ENCODE data around the gene ADGRA1.

ADGRA1 gene

GRCh38 chr10:133075346-133076137, 12.2 kb upstream of the ADGRA1 start:
- H3K4me3 ChIP-seq (ENCODE audit: low read length): no peak overlapping the region
- no peak for TF ChIP-seq ZNF274 (IDR thresholded peaks at IDR 0.05; ENCODE audit: low read depth, low read length)

DNA sequence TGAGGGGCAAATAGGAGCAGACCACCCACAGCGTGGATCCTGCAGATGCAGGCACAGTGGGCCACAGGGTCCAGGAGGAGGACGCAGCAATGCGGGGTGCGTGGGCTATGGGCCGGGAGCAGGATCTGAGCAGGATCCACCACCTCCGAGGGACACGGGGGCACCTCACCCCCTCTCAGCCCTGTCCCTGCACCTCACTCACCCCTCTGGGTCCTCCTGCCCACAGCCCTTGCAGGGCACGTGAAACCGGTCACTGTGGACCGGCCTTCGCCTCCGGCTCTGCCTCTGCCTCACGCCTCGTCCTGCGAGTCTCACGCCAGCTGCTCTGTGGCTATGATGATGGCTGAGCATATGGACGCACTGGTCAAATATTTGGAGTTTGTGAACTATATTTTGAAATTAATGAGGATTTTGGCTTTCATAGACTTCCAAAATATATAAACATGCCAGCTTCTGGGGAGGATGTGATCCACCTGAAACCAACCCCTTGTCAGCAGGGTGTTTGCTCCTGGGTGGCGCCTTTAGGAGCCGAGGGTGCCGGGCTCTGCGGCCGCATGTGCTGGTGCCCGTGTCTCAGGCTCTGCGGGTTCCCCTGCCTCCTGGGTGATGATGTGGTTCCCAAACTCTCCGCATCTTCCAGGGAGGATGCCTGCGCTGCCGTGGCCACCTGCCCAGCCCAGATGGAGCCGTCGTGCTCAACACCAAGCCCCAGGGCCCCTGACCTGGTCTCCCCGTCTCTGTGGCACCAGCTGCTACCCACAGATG, 11.3 kb upstream of the ADGRA1 start:
- H3K4me3 ChIP-seq (ENCODE audit: low read length): no peak overlapping the region
- TF ChIP-seq ZNF274 (IDR thresholded peaks at IDR 0.05; ENCODE audit: low read depth, low read length): no peak

GRCh38 chr10:133079836-133080682, 7.7 kb upstream of the ADGRA1 start:
- TF ChIP-seq ZNF274 (IDR thresholded peaks at IDR 0.05; ENCODE audit: low read depth, low read length): no peak

GRCh38 chr10:133080683-133081040, 7.1 kb upstream of the ADGRA1 start:
- TF ChIP-seq ZNF274 (IDR thresholded peaks at IDR 0.05; ENCODE audit: low read depth, low read length): no peak
- H3K4me3 ChIP-seq (ENCODE audit: low read length): no peak overlapping the region

More at GRCh38 chr10:133079836-133080682, 7.7 kb upstream of the ADGRA1 start:
- H3K4me3 ChIP-seq (ENCODE audit: low read length): no peak overlapping the region

DNA sequence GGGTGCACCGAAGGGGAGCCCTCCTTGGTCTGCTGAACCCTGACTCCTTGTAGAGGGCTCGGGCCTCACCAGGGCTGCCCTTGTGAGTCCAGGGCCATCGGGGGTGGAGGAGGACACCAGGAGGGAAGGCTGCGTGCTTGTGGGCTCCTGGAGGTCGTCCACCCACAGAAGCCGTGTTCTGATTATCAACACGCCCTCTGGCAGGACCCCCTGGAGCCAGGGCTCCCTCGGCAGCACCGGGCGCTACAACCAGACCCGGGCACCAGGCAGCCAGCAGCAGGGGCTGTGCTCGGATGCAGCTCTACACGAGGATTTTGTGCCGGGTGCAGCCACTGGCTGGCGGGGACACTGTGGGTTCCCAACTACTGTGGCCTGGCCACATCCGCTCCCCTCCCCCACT, 6.1 kb upstream of the ADGRA1 start:
- H3K4me3 ChIP-seq (ENCODE audit: low read length): no peak overlapping the region
- no peak for TF ChIP-seq ZNF274 (IDR thresholded peaks at IDR 0.05; ENCODE audit: low read depth, low read length)

DNA sequence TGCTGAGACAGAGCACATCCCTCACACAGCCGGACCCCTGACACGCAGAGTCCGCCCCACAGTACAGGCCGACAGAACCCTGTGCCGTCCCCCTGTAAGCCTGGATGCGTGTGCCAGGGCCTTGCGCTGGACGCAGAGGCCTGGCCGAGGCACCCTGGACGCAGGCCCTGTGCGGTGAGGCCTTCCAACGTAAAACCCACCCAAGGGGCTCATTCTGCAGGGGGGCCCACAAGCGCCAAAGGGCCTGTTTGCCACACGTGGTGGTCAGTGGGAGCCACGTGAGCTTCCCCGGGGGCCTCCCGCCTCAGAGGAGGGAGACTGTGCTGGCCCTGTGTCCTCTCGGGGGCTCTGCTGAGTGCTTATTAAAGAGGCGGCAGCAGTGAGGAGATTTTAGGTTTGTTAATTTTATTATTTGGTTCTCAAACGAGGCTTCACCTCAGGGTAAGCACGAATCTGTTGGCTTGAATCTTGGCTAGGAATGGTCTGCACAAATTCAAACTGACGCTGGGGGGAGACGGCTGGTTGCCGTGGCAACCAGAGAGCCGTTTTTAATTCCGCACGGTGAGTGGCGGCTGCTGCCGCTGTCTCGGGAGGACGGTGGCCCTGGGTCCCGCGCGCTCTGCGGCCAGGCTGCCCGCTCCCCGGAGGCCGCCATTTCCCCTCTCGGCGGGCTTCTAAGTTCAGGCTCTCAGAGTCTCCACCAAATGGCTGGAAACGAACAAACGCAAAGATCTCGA, 4.9 kb upstream of the ADGRA1 start:
- TF ChIP-seq ZNF274 (IDR thresholded peaks at IDR 0.05; ENCODE audit: low read depth, low read length): no peak
- H3K4me3 ChIP-seq (ENCODE audit: low read length): no peak overlapping the region

DNA sequence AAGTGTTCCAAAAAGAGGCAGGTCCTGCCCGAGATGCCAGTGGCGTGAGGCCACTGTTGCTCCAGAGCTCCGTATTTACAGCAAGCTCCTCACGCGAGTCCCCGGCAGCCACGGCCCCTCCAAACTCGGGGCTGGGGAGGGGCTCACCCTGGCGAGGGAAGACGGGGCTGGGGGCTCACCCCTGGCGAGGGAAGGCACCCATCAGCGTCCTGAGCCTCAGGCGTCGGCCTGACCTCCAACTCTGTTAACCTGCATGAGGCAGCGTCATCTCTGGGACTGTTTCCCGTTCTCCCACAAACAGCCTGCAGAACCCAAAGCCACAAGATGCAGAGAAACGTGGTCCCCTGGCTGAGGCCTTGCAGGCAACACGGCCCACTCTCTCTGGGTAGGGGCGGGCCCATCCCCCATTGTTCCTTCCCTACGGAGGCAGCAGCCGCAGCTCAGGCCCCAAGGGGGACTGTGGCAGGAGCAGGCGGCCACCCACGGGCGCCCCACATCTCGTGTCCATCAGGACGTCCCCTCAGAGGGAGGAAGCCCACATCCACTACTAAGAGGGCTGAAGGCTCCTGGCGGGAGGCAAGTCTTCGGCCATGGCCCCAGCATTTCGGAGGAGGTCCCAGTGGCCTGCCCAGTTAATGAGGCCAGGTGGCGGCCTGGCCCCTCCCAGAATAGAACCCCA, 4.2 kb upstream of the ADGRA1 start:
- no peak overlapping the region for H3K4me3 ChIP-seq (ENCODE audit: low read length)
- TF ChIP-seq ZNF274 (IDR thresholded peaks at IDR 0.05; ENCODE audit: low read depth, low read length): no peak

GRCh38 chr10:133084491-133084890, 3.2 kb upstream of the ADGRA1 start:
- TF ChIP-seq ZNF274 (IDR thresholded peaks at IDR 0.05; ENCODE audit: low read depth, low read length): no peak
- no peak overlapping the region for H3K4me3 ChIP-seq (ENCODE audit: low read length)

DNA sequence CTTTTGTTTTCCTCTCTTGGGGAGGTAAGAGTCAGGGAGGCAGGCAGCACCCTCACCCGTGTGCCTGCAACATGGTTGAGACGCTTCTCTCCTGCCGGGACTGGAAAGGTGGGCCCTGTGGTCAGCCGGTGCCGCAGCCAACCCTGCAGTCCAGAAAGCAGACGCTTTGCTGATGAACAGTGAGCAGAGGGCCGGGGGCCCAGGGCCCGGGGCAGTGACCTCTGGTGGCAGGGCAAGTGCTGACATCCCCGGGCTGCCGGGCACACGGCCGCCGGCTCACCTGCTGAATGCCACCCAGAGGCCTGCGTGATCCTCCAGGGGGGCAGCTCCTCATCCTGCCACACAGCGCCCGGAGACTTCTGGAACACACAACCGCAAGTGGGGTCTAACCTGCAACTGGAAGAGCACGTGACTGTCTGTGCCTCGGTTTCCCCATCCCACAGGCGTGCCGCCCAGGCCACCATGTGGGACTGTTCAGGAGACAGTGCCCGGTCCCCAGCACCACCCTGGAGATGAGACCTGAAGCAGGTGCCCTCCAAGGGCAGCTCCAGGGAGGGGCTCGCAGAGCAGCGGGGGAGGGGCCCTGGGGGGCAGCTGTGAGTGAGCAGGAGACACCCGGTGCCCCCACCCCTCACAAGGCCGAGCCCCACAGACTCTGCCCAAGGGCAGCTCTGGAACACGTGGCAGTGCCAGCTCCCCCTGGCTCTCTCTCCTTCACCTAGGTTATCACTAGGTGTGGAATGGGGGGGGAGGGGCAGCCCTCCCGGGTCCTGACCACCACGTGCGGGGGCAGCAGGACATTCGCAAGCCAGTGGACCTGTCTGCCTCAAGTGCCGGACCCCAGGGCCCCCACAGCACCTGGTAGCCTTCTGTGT, 2.2 kb upstream of the ADGRA1 start:
- TF ChIP-seq ZNF274 (IDR thresholded peaks at IDR 0.05; ENCODE audit: low read depth, low read length): no peak
- no peak overlapping the region for H3K4me3 ChIP-seq (ENCODE audit: low read length)

- no peak overlapping the region for H3K4me3 ChIP-seq (ENCODE audit: low read length)
- no peak for TF ChIP-seq ZNF274 (IDR thresholded peaks at IDR 0.05; ENCODE audit: low read depth, low read length)
Measured at GRCh38 chr10:133086247-133086646, 1.5 kb upstream of the ADGRA1 start.

DNA sequence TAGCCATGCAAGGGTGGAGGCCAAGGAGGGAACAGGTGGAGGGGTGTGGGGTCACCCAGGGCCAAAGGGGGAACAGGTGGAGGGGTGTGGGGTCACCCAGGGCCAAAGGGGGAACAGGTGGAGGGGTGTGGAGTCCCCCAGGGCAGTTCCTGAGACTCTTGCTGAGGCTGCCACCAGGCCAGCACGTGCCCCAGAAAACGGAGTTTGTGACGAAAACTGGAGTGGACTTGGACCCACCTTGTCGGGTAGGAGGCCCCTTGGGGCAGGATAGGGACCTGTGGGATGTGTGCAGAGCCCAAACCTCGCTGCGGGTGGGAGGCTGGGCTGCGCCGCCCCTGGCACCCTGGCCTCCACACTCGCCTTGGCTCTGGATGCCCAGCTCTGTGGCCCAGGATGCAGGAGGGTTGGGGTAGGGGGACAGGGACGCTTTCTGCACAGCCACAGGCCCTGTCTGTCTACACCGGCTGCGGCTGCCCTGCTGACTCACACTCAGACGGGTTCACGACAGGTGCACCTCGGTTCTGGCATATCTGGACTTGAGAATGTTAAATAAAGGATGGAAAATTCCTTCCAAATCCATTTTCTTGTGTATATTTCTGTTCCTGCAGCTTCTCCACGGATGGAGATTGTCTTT, 562 bp upstream of the ADGRA1 start:
- no peak for TF ChIP-seq ZNF274 (IDR thresholded peaks at IDR 0.05; ENCODE audit: low read depth, low read length)
- H3K4me3 ChIP-seq (ENCODE audit: low read length): no peak overlapping the region
